Stomach (tissue), 8 donors: ENCODE measurements around the gene MCCD1. TPM values are rescaled to one million over a fixed set of nuclear protein-coding genes. Genes with fewer than 3 reads are reported as not detected.

ENCODE experiments used
- polyA plus RNA-seq, 3 donors: library from polyadenylated mRNA; stranded (reverse); fragments of 200-250 nt; gene quantifications; one replicate each; pipeline ENCODE4 v1.2.3, GENCODE V29; 2013
- small RNA-seq, 4 donors: library from RNA; depleted of rRNA; stranded (forward); fragments of <200 nt; gene quantifications; one replicate each; pipeline ENCODE3, GENCODE V24; 2016
- total RNA-seq, 5 donors: library from RNA; depleted of rRNA; stranded (reverse); fragments of >200 nt; gene quantifications; one replicate each; pipeline versions ENCODE4 v1.1.0 to v1.2.3, GENCODE V29; 2014 to 2016
- donor health status: healthy with polysubstance abuse.
- donor health status: Bipolar disorder and iron deficiency.
- donor health status: healthy.

The MCCD1 gene
- total and polyA plus RNA-seq, 8 donors: not detected

Small RNA genes lying within 50 kb of the gene (small RNA-seq; reads per million reads assigned to genes)
- gene AL663061.1 (0 reads per million in 4 donors), gene RF00019 (0 reads per million in 4 donors), gene SNORD117 (107 to 376 (median 246) reads per million in 4 donors), gene SNORD84 (0 reads per million in 4 donors)

Other genes starting within 250 kb of the MCCD1 start
- 1,000 to 10,000 TPM in 3 of 5 donors, 100 to 1,000 TPM in 2; 134 to 1,907 (median 1,119) TPM for gene HLA-B, start 171.8 kb upstream of the MCCD1 start, total RNA-seq
- 100 to 1,000 TPM; 302 to 830 (median 436) TPM for gene HLA-B, start 171.8 kb upstream of the MCCD1 start, polyA plus RNA-seq
- gene MICA, start 125.4 kb upstream of the MCCD1 start, total RNA-seq: 10 to 100 TPM in 3 of 5 donors, 1 to 10 TPM in 2; 2.0 to 13.4 (median 11.1) TPM
- 10 to 100 TPM in 2 of 3 donors, 1 to 10 TPM in 1; 9.9 to 13.6 (median 13.1) TPM for gene MICA, start 125.4 kb upstream of the MCCD1 start, polyA plus RNA-seq
- 1 to 10 TPM in 1 of 5 donors, under 1 TPM in 2, not detected in 2; 0.29 to 1.7 (median 0.89) TPM for gene MICB, start 30.8 kb upstream of the MCCD1 start, total RNA-seq
- 1 to 10 TPM in 1 of 3 donors, under 1 TPM in 2; 0.76 to 1.4 (median 0.83) TPM for gene MICB, start 30.8 kb upstream of the MCCD1 start, polyA plus RNA-seq
- gene DDX39B, start 13.0 kb downstream of the MCCD1 start, total RNA-seq: 100 to 1,000 TPM; 198 to 445 (median 248) TPM
- gene DDX39B, start 13.0 kb downstream of the MCCD1 start, polyA plus RNA-seq: 100 to 1,000 TPM; 255 to 383 (median 255) TPM
- gene ATP6V1G2, start 17.6 kb downstream of the MCCD1 start, total RNA-seq: 1 to 10 TPM in 2 of 5 donors, under 1 TPM in 1, not detected in 2; 0.87 to 4.6 (median 2.3) TPM
- 1 to 10 TPM in 2 of 3 donors, under 1 TPM in 1; 0.98 to 3.7 (median 1.2) TPM for gene ATP6V1G2, start 17.6 kb downstream of the MCCD1 start, polyA plus RNA-seq
- 10 to 100 TPM in 4 of 5 donors, under 1 TPM in 1; 0.45 to 51.9 (median 13.6) TPM for gene NFKBIL1, start 18.6 kb downstream of the MCCD1 start, total RNA-seq
- gene NFKBIL1, start 18.6 kb downstream of the MCCD1 start, polyA plus RNA-seq: 10 to 100 TPM; 23.9 to 45.1 (median 29.9) TPM
- not detected for gene LTA, start 43.3 kb downstream of the MCCD1 start, total RNA-seq
- gene LTA, start 43.3 kb downstream of the MCCD1 start, polyA plus RNA-seq: under 1 TPM in 1 of 3 donors, not detected in 2; 0.18 TPM
- under 1 TPM in 1 of 5 donors, not detected in 4; 0.58 TPM for gene TNF, start 46.6 kb downstream of the MCCD1 start, total RNA-seq
- under 1 TPM in 2 of 3 donors, not detected in 1; 0.28 to 0.31 TPM for gene TNF, start 46.6 kb downstream of the MCCD1 start, polyA plus RNA-seq
- 1 to 10 TPM in 1 of 5 donors, not detected in 4; 4.8 TPM for gene LTB, start 53.5 kb downstream of the MCCD1 start, total RNA-seq
- 10 to 100 TPM in 1 of 3 donors, 1 to 10 TPM in 2; 4.2 to 13.4 (median 9.0) TPM for gene LTB, start 53.5 kb downstream of the MCCD1 start, polyA plus RNA-seq
- gene LST1, start 57.3 kb downstream of the MCCD1 start, total RNA-seq: 1 to 10 TPM in 2 of 5 donors, not detected in 3; 2.9 to 6.7 TPM
- gene LST1, start 57.3 kb downstream of the MCCD1 start, polyA plus RNA-seq: 10 to 100 TPM in 2 of 3 donors, 1 to 10 TPM in 1; 8.8 to 35.4 (median 26.7) TPM
- gene NCR3, start 64.0 kb downstream of the MCCD1 start, total RNA-seq: not detected
- gene NCR3, start 64.0 kb downstream of the MCCD1 start, polyA plus RNA-seq: under 1 TPM in 1 of 3 donors, not detected in 2; 0.25 TPM
- 10 to 100 TPM in 2 of 5 donors, 1 to 10 TPM in 2, not detected in 1; 3.2 to 38.3 (median 15.6) TPM for gene AIF1, start 86.3 kb downstream of the MCCD1 start, total RNA-seq
- 10 to 100 TPM; 28.2 to 74.2 (median 68.7) TPM for gene AIF1, start 86.3 kb downstream of the MCCD1 start, polyA plus RNA-seq
- 100 to 1,000 TPM in 3 of 5 donors, 10 to 100 TPM in 2; 49.4 to 125 (median 107) TPM for gene PRRC2A, start 91.8 kb downstream of the MCCD1 start, total RNA-seq
- 100 to 1,000 TPM in 1 of 3 donors, 10 to 100 TPM in 2; 56.4 to 109 (median 80.8) TPM for gene PRRC2A, start 91.8 kb downstream of the MCCD1 start, polyA plus RNA-seq
- gene BAG6, start 123.7 kb downstream of the MCCD1 start, total RNA-seq: 100 to 1,000 TPM; 111 to 169 (median 141) TPM
- gene BAG6, start 123.7 kb downstream of the MCCD1 start, polyA plus RNA-seq: 100 to 1,000 TPM; 157 to 287 (median 180) TPM
- 1 to 10 TPM in 2 of 5 donors, not detected in 3; 1.3 to 1.9 TPM for gene APOM, start 126.9 kb downstream of the MCCD1 start, total RNA-seq
- gene APOM, start 126.9 kb downstream of the MCCD1 start, polyA plus RNA-seq: 10 to 100 TPM in 1 of 3 donors, 1 to 10 TPM in 2; 6.4 to 14.2 (median 6.5) TPM
- gene C6orf47, start 131.8 kb downstream of the MCCD1 start, total RNA-seq: 10 to 100 TPM; 12.8 to 44.9 (median 32.0) TPM
- 10 to 100 TPM; 10.5 to 16.0 (median 13.0) TPM for gene C6orf47, start 131.8 kb downstream of the MCCD1 start, polyA plus RNA-seq
- gene GPANK1, start 136.0 kb downstream of the MCCD1 start, total RNA-seq: 10 to 100 TPM in 4 of 5 donors, 1 to 10 TPM in 1; 5.8 to 36.8 (median 10.6) TPM
- 10 to 100 TPM; 13.0 to 17.9 (median 13.4) TPM for gene GPANK1, start 136.0 kb downstream of the MCCD1 start, polyA plus RNA-seq
- 100 to 1,000 TPM in 3 of 5 donors, 10 to 100 TPM in 2; 11.3 to 375 (median 142) TPM for gene CSNK2B, start 137.1 kb downstream of the MCCD1 start, total RNA-seq
- 100 to 1,000 TPM; 152 to 233 (median 181) TPM for gene CSNK2B, start 137.1 kb downstream of the MCCD1 start, polyA plus RNA-seq
- 10 to 100 TPM in 2 of 5 donors, 1 to 10 TPM in 2, not detected in 1; 2.7 to 17.1 (median 10.3) TPM for gene LY6G5B, start 141.0 kb downstream of the MCCD1 start, total RNA-seq
- gene LY6G5B, start 141.0 kb downstream of the MCCD1 start, polyA plus RNA-seq: 1 to 10 TPM in 2 of 3 donors, under 1 TPM in 1; 0.44 to 4.7 (median 2.1) TPM
- not detected for gene LY6G5C, start 152.1 kb downstream of the MCCD1 start, total RNA-seq
- gene LY6G5C, start 152.1 kb downstream of the MCCD1 start, polyA plus RNA-seq: 1 to 10 TPM; 1.8 to 4.9 (median 2.7) TPM
- gene ABHD16A, start 174.4 kb downstream of the MCCD1 start, total RNA-seq: 100 to 1,000 TPM in 1 of 5 donors, 10 to 100 TPM in 4; 40.9 to 122 (median 49.0) TPM
- 10 to 100 TPM; 15.1 to 48.0 (median 20.4) TPM for gene ABHD16A, start 174.4 kb downstream of the MCCD1 start, polyA plus RNA-seq
- not detected for gene LY6G6F, start 177.9 kb downstream of the MCCD1 start, total RNA-seq
- not detected for gene LY6G6F, start 177.9 kb downstream of the MCCD1 start, polyA plus RNA-seq
- not detected for gene LY6G6D, start 186.4 kb downstream of the MCCD1 start, total RNA-seq
- gene LY6G6D, start 186.4 kb downstream of the MCCD1 start, polyA plus RNA-seq: not detected
- gene LY6G6C, start 192.8 kb downstream of the MCCD1 start, total RNA-seq: not detected
- gene LY6G6C, start 192.8 kb downstream of the MCCD1 start, polyA plus RNA-seq: under 1 TPM in 1 of 3 donors, not detected in 2; 0.90 TPM
- gene MPIG6B, start 194.4 kb downstream of the MCCD1 start, total RNA-seq: not detected
- under 1 TPM in 1 of 3 donors, not detected in 2; 0.10 TPM for gene MPIG6B, start 194.4 kb downstream of the MCCD1 start, polyA plus RNA-seq
- 100 to 1,000 TPM in 2 of 5 donors, 10 to 100 TPM in 3; 33.3 to 133 (median 76.1) TPM for gene DDAH2, start 200.3 kb downstream of the MCCD1 start, total RNA-seq
- 10 to 100 TPM; 52.9 to 73.7 (median 57.9) TPM for gene DDAH2, start 200.3 kb downstream of the MCCD1 start, polyA plus RNA-seq
- 100 to 1,000 TPM in 4 of 5 donors, 10 to 100 TPM in 1; 33.8 to 381 (median 117) TPM for gene CLIC1, start 207.6 kb downstream of the MCCD1 start, total RNA-seq
- gene CLIC1, start 207.6 kb downstream of the MCCD1 start, polyA plus RNA-seq: 100 to 1,000 TPM; 331 to 597 (median 348) TPM
- gene MSH5, start 211.0 kb downstream of the MCCD1 start, total RNA-seq: 10 to 100 TPM in 4 of 5 donors, 1 to 10 TPM in 1; 4.1 to 66.4 (median 21.4) TPM
- 1 to 10 TPM; 2.9 to 9.3 (median 3.2) TPM for gene MSH5, start 211.0 kb downstream of the MCCD1 start, polyA plus RNA-seq
- 10 to 100 TPM in 2 of 5 donors, 1 to 10 TPM in 2, not detected in 1; 2.7 to 40.8 (median 7.6) TPM for gene SAPCD1, start 233.7 kb downstream of the MCCD1 start, total RNA-seq
- gene SAPCD1, start 233.7 kb downstream of the MCCD1 start, polyA plus RNA-seq: 1 to 10 TPM; 2.4 to 5.4 (median 2.9) TPM
- 10 to 100 TPM in 1 of 5 donors, 1 to 10 TPM in 3, not detected in 1; 4.2 to 18.3 (median 7.5) TPM for gene VWA7, start 248.4 kb downstream of the MCCD1 start, total RNA-seq
- gene VWA7, start 248.4 kb downstream of the MCCD1 start, polyA plus RNA-seq: 1 to 10 TPM; 1.3 to 1.4 (median 1.4) TPM